Bronchial epithelial cell (primary cell): ENCODE measurements around the gene AOPEP. TPM values are rescaled to one million over a fixed set of nuclear protein-coding genes. Genes with fewer than 3 reads are reported as not detected.

Experiments used
- DNase-seq: peaks from one replicate; pipeline ENCODE4 v3.0.0-alpha.2; 2010; ENCODE audit warnings: low read depth
- FAIRE-seq: peaks from 2 replicates; lab custom pipeline; 2011; peaks lifted over from hg19 to GRCh38; lab: Jason Lieb, UNC
- H3K27me3 ChIP-seq: 2 replicates; pipeline ENCODE4 v1.5.1; 2011; ENCODE audit warnings: low read length; ENCODE audit not compliant: control insufficient read depth, insufficient read depth
- H3K36me3 ChIP-seq: 2 replicates; pipeline ENCODE4 v1.5.1; 2011; ENCODE audit warnings: low read length; ENCODE audit not compliant: control insufficient read depth, insufficient read depth
- H3K4me3 ChIP-seq: 2 replicates; pipeline ENCODE4 v1.5.1; 2011; ENCODE audit warnings: mild to moderate bottlenecking, low read depth, low read length, control low read depth
- CTCF ChIP-seq: IDR thresholded peaks from 2 replicates; pipeline ENCODE4 v1.5.1; 2011; ENCODE audit warnings: mild to moderate bottlenecking, moderate library complexity, low read length, control low read depth, inconsistent platforms; ENCODE audit not compliant: insufficient read depth, severe bottlenecking
- total RNA-seq: library from RNA; depleted of rRNA; stranded (reverse); fragments of >200 nt; gene quantifications from 2 replicates; pipeline ENCODE4 v1.2.1, GENCODE V29; 2014

The AOPEP gene
- total RNA-seq, 1 donor from 2014 or later, result 91.1 TPM

- no peak for DNase-seq
- H3K27me3 ChIP-seq, result no peaks in the 10 kb centered on the region
- no peak overlapping the region for H3K4me3 ChIP-seq
- TF ChIP-seq CTCF, result no peak
- no peak for FAIRE-seq
- peaks cover 55% of the 10 kb centered on the region for H3K36me3 ChIP-seq
Measured at GRCh38 chr9:95078511-95078910, 352.0 kb downstream of the AOPEP start.

DNA sequence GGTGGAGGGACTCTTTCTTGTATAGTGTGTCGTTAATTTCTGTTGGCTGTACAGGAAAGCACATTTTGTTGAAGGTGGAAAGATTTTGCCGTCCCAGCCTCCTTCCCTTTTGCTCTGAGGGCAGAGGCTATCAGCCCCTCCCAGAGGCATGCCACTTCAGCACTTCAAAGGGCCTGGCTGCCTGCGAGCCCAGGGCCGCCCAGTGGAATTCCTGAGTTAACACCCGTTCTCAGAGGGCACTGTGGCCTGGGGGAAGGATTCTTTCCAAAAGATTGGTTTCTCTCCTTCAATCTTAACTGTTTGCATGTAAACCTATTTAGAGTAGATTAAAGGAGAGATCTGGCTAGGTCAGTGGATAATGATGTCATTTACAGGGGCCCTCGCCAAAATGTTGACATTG lies 352.4 kb downstream of the AOPEP start:
- DNase-seq, result no peak
- FAIRE-seq, result no peak
- Histone ChIP-seq H3K27me3 (no peaks in the 10 kb centered on the region), H3K4me3 (no peak overlapping the region), H3K36me3 (peaks cover 56% of the 10 kb centered on the region)
- no peak for TF ChIP-seq CTCF

GRCh38 chr9:95079461-95079860 lies 353.0 kb downstream of the AOPEP start:
- H3K4me3 ChIP-seq, result no peak overlapping the region
- no peak for TF ChIP-seq CTCF
- no peak for DNase-seq
- H3K36me3 ChIP-seq, result peaks cover 56% of the 10 kb centered on the region
- H3K27me3 ChIP-seq, result no peaks in the 10 kb centered on the region
- FAIRE-seq, result no peak

GRCh38 chr9:95080961-95081647 lies 354.6 kb downstream of the AOPEP start:
- Histone ChIP-seq H3K27me3 (no peaks in the 10 kb centered on the region), H3K4me3 (no peak overlapping the region), H3K36me3 (peaks cover 60% of the 10 kb centered on the region)
- TF ChIP-seq CTCF, result no peak
- peak; percentile 85 for FAIRE-seq
- no peak for DNase-seq

- H3K36me3 ChIP-seq, result peaks cover 61% of the 10 kb centered on the region
- H3K4me3 ChIP-seq, result no peak overlapping the region
- no peak for TF ChIP-seq CTCF
- DNase-seq, result no peak
- FAIRE-seq, result peak; percentile 89
- H3K27me3 ChIP-seq, result no peaks in the 10 kb centered on the region
Measured at GRCh38 chr9:95081998-95082397, 355.5 kb downstream of the AOPEP start.

- H3K27me3 ChIP-seq, result no peaks in the 10 kb centered on the region
- no peak overlapping the region for H3K4me3 ChIP-seq
- FAIRE-seq (no peak), DNase-seq (no peak)
- no peak for TF ChIP-seq CTCF
- peaks cover 57% of the 10 kb centered on the region for H3K36me3 ChIP-seq
Measured at GRCh38 chr9:95082401-95083084, 356.0 kb downstream of the AOPEP start.
